HCT116 (cell line): ENCODE results near the gene SMIM10L2A. TPM values are rescaled to one million over a fixed set of nuclear protein-coding genes. Genes with fewer than 3 reads are reported as not detected.

Experiments used
- ATAC-seq: fragments of 200-7000 bp; cut with Tn5 transposase; 2 replicates; pipeline ENCODE4 v1.9.1; 2020; ENCODE audit warnings: mild to moderate bottlenecking, moderate library complexity
- BruUV-seq: library from RNA; stranded (reverse); fragments of 400-500 nt; replicated peaks from 2 replicates; lab custom pipeline; 2021; lab: Mats Ljungman, UMichigan
- CTCF ChIA-PET: fragments of 300-600 bp; sonication (Branson Sonifier 250); formaldehyde crosslinking; loops from one replicate; lab custom pipeline; 2021; ENCODE audit warnings: antibody characterized with exemption; lab: Charles Lee
- POLR2A ChIA-PET: fragments of 300-600, 350-600 bp; sonication (Branson Sonifier 250); formaldehyde crosslinking; loops from one replicate; lab custom pipeline; 2021; ENCODE audit warnings: antibody characterized with exemption; lab: Charles Lee
- RAD21 ChIA-PET, 2 experiments: fragments of 300-600 bp; sonication (Branson Sonifier 250); formaldehyde crosslinking; loops; one replicate each; lab custom pipeline; 2023; ENCODE audit warnings: low total read pairs in 2 of 2; ENCODE audit not compliant: uncharacterized antibody in 2 of 2, unreplicated experiment in 2 of 2, low non-redundant PET in 1 of 2; lab: Charles Lee
- DNase-seq: peaks from one replicate; pipeline ENCODE4 v3.0.0-alpha.2; 2010; ENCODE audit warnings: low read depth, low spot score
- H2AFZ ChIP-seq: fragments of 200-600 bp; shearing (Covaris generic), sonication (generic); 2 replicates; pipeline ENCODE4 v1.6.1; 2017; ENCODE audit warnings: low read depth, mixed run types, mixed read lengths, antibody characterized with exemption, low read length; ENCODE audit not compliant: poor library complexity, severe bottlenecking
- H3K27ac ChIP-seq: 2 replicates; pipeline ENCODE4 v1.5.1; 2012; ENCODE audit warnings: low read depth, low read length
- H3K27me3 ChIP-seq: fragments of 200-600 bp; sonication (generic); 2 replicates; pipeline ENCODE4 v1.6.1; 2016; ENCODE audit warnings: mixed run types, low read length, mixed read lengths; ENCODE audit not compliant: insufficient read depth
- H3K36me3 ChIP-seq, 2 experiments: fragments of 200-500 bp in 1 of 2; fragments of 200-600 bp in 1 of 2; sonication (Bioruptor generic) in 1 of 2; sonication (generic) in 1 of 2; 2 replicates each; pipeline versions ENCODE4 v1.5.1 to v1.6.1; 2014 to 2016; ENCODE audit warnings: low read length in 2 of 2, inconsistent platforms in 1 of 2, mixed read lengths in 1 of 2, mixed run types in 1 of 2; ENCODE audit not compliant: insufficient read depth in 2 of 2, control insufficient read depth in 1 of 2
- H3K4me1 ChIP-seq, 2 experiments: fragments of 200-600 bp in 1 of 2; sonication (generic) in 1 of 2; 2 replicates each; pipeline versions ENCODE4 v1.5.1 to v1.6.1; 2012 to 2017; ENCODE audit warnings: low read length in 2 of 2, inconsistent platforms in 1 of 2, mild to moderate bottlenecking in 1 of 2, mixed read lengths in 1 of 2, mixed run types in 1 of 2, moderate library complexity in 1 of 2; ENCODE audit not compliant: insufficient read depth in 2 of 2, control insufficient read depth in 1 of 2
- H3K4me2 ChIP-seq: fragments of 200-600 bp; sonication (generic); 2 replicates; pipeline ENCODE4 v1.6.1; 2017; ENCODE audit warnings: mixed run types, low read length, mixed read lengths
- H3K4me3 ChIP-seq, 2 experiments: fragments of 200-600 bp in 1 of 2; sonication (generic) in 1 of 2; replicated peaks in 1 of 2; 2 replicates each; pipeline ENCODE4 v1.5.1; 2011 to 2016; ENCODE audit warnings: low read length in 2 of 2, control low read depth in 1 of 2, low read depth in 1 of 2, mild to moderate bottlenecking in 1 of 2, mixed read lengths in 1 of 2, mixed run types in 1 of 2
- H3K79me2 ChIP-seq: fragments of 200-600 bp; sonication (generic); 2 replicates; pipeline ENCODE4 v1.6.1; 2017; ENCODE audit warnings: mild to moderate bottlenecking, mixed run types, low read length, moderate library complexity, mixed read lengths; ENCODE audit not compliant: insufficient read depth
- H3K9ac ChIP-seq: fragments of 200-600 bp; sonication (generic); 2 replicates; pipeline ENCODE4 v1.6.1; 2016; ENCODE audit warnings: low read length, mixed read lengths
- H3K9me2 ChIP-seq: fragments of 200-600 bp; sonication (generic), shearing (Covaris generic); 2 replicates; pipeline ENCODE4 v1.6.1; 2017; ENCODE audit warnings: mixed run types, mild to moderate bottlenecking, moderate library complexity; ENCODE audit not compliant: insufficient read depth
- H3K9me3 ChIP-seq, 2 experiments: fragments of 200-500 bp in 1 of 2; fragments of 200-600 bp in 1 of 2; sonication (Bioruptor generic) in 1 of 2; sonication (generic) in 1 of 2; 2 replicates each; pipeline ENCODE4 v1.6.1; 2014 to 2017; ENCODE audit warnings: low read length in 2 of 2, mixed read lengths in 2 of 2, inconsistent platforms in 1 of 2, low read depth in 1 of 2, mild to moderate bottlenecking in 1 of 2, mixed run types in 1 of 2, moderate library complexity in 1 of 2; ENCODE audit not compliant: control insufficient read depth in 1 of 2, insufficient read depth in 1 of 2
- H4K20me1 ChIP-seq: fragments of 200-600 bp; sonication (generic), shearing (Covaris generic); 2 replicates; pipeline ENCODE4 v1.6.1; 2017; ENCODE audit warnings: mixed run types, mild to moderate bottlenecking, moderate library complexity; ENCODE audit not compliant: insufficient read depth
- ATF3 ChIP-seq: IDR thresholded peaks from 2 replicates; pipeline ENCODE4 v1.6.1; 2012
- CBX3 ChIP-seq: IDR thresholded peaks from 2 replicates; pipeline ENCODE4 v1.6.1; 2012; ENCODE audit warnings: low read depth
- FOSL1 ChIP-seq: IDR thresholded peaks from 2 replicates; pipeline ENCODE4 v1.6.1; 2012; ENCODE audit warnings: low read depth
- JUND ChIP-seq: IDR thresholded peaks from 2 replicates; pipeline ENCODE4 v1.6.1; 2012
- POLR2AphosphoS5 ChIP-seq: IDR thresholded peaks from 2 replicates; pipeline ENCODE4 v1.6.1; 2011; ENCODE audit warnings: mild to moderate bottlenecking, low read depth, low read length, moderate library complexity
- SIN3A ChIP-seq: IDR thresholded peaks from 2 replicates; pipeline ENCODE4 v1.6.1; 2012; ENCODE audit warnings: low read depth
- TCF7L2 ChIP-seq: IDR thresholded peaks from 2 replicates; pipeline ENCODE4 v1.7.0; 2011; ENCODE audit warnings: borderline replicate concordance, inconsistent platforms; ENCODE audit not compliant: insufficient read depth, insufficient read length; ENCODE audit errors: extremely low read depth
- YY1 ChIP-seq: IDR thresholded peaks from 2 replicates; pipeline ENCODE4 v1.6.1; 2011; ENCODE audit warnings: low read length, low read depth, moderate library complexity, mild to moderate bottlenecking; ENCODE audit not compliant: insufficient replicate concordance; ENCODE audit errors: extremely low read depth
- ZBTB33 ChIP-seq: IDR thresholded peaks from 2 replicates; pipeline ENCODE4 v1.6.1; 2011; ENCODE audit warnings: mild to moderate bottlenecking, low read length, moderate library complexity; ENCODE audit not compliant: insufficient replicate concordance; ENCODE audit errors: extremely low read depth
- ZNF274 ChIP-seq: fragments of 200-500 bp; sonication (Bioruptor generic); IDR thresholded peaks from 2 replicates; pipeline ENCODE4 v1.6.1; 2014; ENCODE audit warnings: mild to moderate bottlenecking, low read depth, low read length, inconsistent platforms
- intact Hi-C: fragments of 100-400 bp; cut with micrococcal nuclease; formaldehyde crosslinking; loops from 2 replicates; pipeline ENCODE4 v1.10.0; 2022
- total RNA-seq: library from RNA; stranded (reverse); gene quantifications from one replicate; pipeline ENCODE4 v1.2.1, GENCODE V29; 2021; ENCODE audit not compliant: unreplicated experiment
- TF ChIP-seq, protein P1 (sequence below): IDR thresholded peaks from 2 replicates; pipeline ENCODE4 v1.6.1; 2012; ENCODE audit warnings: low read depth
- TF ChIP-seq, protein P2 (sequence below): IDR thresholded peaks from 2 replicates; pipeline ENCODE4 v1.6.1; 2012
- TF ChIP-seq, protein P3 (sequence below), 3 experiments: fragments of 200-600 bp in 1 of 3; sonication (generic) in 1 of 3; IDR thresholded peaks in 2 of 3; conservative IDR thresholded peaks in 1 of 3; 2 replicates each; pipeline ENCODE4 v1.5.1; 2012 to 2017; ENCODE audit warnings: low read depth in 2 of 3, low read length in 2 of 3, antibody characterized with exemption in 1 of 3, borderline replicate concordance in 1 of 3, control low read depth in 1 of 3, mild to moderate bottlenecking in 1 of 3, mixed read lengths in 1 of 3, mixed run types in 1 of 3, moderate library complexity in 1 of 3; ENCODE audit not compliant: insufficient read depth in 1 of 3

Gene SMIM10L2A
- total RNA-seq, 1 experiment from 2014 or later = 1.5 TPM

GRCh38 chrX:135397652-135398051 lies 24.1 kb upstream of the SMIM10L2A start:
- Histone ChIP-seq H4K20me1 (no peaks in the 10 kb centered on the region), H2AFZ (no peak overlapping the region), H3K4me3 (no peak overlapping the region), H3K9ac (no peak overlapping the region), H3K27me3 (no peaks in the 10 kb centered on the region), H3K4me1 (no peaks in the 10 kb centered on the region), H3K79me2 (no peaks in the 10 kb centered on the region), H3K9me3 (no peaks in the 10 kb centered on the region), H3K36me3 (no peaks in the 10 kb centered on the region), H3K27ac (no peak overlapping the region), H3K4me2 (no peak overlapping the region), H3K9me2 (no peaks in the 10 kb centered on the region)
- no peak for ATAC-seq
- ChIA-PET CTCF (no interaction called here), RAD21 (no interaction called here), POLR2A (no interaction called here)
- intact Hi-C loops = no loop called here
- BruUV-seq = no TSS peak
- DNase-seq = no peak
- TF ChIP-seq YY1 (no peak), ZBTB33 (no peak), TCF7L2 (no peak), ATF3 (no peak), ZNF274 (no peak), FOSL1 (no peak), JUND (no peak), POLR2AphosphoS5 (no peak), SIN3A (no peak), CBX3 (no peak)
- TF ChIP-seq, protein P1, sequence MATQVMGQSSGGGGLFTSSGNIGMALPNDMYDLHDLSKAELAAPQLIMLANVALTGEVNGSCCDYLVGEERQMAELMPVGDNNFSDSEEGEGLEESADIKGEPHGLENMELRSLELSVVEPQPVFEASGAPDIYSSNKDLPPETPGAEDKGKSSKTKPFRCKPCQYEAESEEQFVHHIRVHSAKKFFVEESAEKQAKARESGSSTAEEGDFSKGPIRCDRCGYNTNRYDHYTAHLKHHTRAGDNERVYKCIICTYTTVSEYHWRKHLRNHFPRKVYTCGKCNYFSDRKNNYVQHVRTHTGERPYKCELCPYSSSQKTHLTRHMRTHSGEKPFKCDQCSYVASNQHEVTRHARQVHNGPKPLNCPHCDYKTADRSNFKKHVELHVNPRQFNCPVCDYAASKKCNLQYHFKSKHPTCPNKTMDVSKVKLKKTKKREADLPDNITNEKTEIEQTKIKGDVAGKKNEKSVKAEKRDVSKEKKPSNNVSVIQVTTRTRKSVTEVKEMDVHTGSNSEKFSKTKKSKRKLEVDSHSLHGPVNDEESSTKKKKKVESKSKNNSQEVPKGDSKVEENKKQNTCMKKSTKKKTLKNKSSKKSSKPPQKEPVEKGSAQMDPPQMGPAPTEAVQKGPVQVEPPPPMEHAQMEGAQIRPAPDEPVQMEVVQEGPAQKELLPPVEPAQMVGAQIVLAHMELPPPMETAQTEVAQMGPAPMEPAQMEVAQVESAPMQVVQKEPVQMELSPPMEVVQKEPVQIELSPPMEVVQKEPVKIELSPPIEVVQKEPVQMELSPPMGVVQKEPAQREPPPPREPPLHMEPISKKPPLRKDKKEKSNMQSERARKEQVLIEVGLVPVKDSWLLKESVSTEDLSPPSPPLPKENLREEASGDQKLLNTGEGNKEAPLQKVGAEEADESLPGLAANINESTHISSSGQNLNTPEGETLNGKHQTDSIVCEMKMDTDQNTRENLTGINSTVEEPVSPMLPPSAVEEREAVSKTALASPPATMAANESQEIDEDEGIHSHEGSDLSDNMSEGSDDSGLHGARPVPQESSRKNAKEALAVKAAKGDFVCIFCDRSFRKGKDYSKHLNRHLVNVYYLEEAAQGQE = no peak
- TF ChIP-seq, protein P2, sequence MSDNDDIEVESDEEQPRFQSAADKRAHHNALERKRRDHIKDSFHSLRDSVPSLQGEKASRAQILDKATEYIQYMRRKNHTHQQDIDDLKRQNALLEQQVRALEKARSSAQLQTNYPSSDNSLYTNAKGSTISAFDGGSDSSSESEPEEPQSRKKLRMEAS = no peak
- TF ChIP-seq, protein P3, sequence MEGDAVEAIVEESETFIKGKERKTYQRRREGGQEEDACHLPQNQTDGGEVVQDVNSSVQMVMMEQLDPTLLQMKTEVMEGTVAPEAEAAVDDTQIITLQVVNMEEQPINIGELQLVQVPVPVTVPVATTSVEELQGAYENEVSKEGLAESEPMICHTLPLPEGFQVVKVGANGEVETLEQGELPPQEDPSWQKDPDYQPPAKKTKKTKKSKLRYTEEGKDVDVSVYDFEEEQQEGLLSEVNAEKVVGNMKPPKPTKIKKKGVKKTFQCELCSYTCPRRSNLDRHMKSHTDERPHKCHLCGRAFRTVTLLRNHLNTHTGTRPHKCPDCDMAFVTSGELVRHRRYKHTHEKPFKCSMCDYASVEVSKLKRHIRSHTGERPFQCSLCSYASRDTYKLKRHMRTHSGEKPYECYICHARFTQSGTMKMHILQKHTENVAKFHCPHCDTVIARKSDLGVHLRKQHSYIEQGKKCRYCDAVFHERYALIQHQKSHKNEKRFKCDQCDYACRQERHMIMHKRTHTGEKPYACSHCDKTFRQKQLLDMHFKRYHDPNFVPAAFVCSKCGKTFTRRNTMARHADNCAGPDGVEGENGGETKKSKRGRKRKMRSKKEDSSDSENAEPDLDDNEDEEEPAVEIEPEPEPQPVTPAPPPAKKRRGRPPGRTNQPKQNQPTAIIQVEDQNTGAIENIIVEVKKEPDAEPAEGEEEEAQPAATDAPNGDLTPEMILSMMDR (IDR thresholded peaks at IDR 0.05 in 2 of 3, conservative IDR thresholded peaks at IDR 0.05 in 1 of 3; ENCODE audit: borderline replicate concordance in 1 of 3, insufficient read depth in 1 of 3, low read depth in 2 of 3, low read length in 2 of 3) = no peak
